ENCODE results near the gene HK1. TPM values are rescaled to one million over a fixed set of nuclear protein-coding genes. Genes with fewer than 3 reads are reported as not detected.

The HK1 gene
- total RNA-seq, 1 experiment from 2014 or later, result 98.8 TPM

- no CpG with 5 or more reads among the region's 5 CpGs for whole genome bisulfite sequencing (ENCODE audit: extremely low coverage, insufficient read length, low lambda C conversion rate)
Measured at GRCh38 chr10:69246036-69246435, 32.3 kb upstream of the HK1 start.

More at GRCh38 chr10:69246036-69246435, 32.3 kb upstream of the HK1 start:
- Histone ChIP-seq H3K9ac (ENCODE audit: extremely low read depth, insufficient read length, low read length) (no peak overlapping the region), H3K23me2 (ENCODE audit: insufficient read length, low read depth, low read length, poor library complexity, severe bottlenecking) (no peaks in the 10 kb centered on the region), H3K79me2 (ENCODE audit: insufficient read depth, low read length) (no peaks in the 10 kb centered on the region), H2BK12ac (ENCODE audit: insufficient read length, low read depth, low read length) (no peak overlapping the region), H4K8ac (replicated peaks; ENCODE audit: insufficient read length, low read depth, low read length) (no peak overlapping the region), H3K27ac (ENCODE audit: insufficient read length, low read depth, low read length) (no peak overlapping the region), H3K56ac (ENCODE audit: insufficient read length, low read depth, low read length) (no peak overlapping the region), H3K4me2 (ENCODE audit: insufficient read depth, insufficient read length, low read length) (no peak overlapping the region), H3K18ac (ENCODE audit: insufficient read length, low read depth, low read length) (no peak overlapping the region), H3K14ac (ENCODE audit: insufficient read depth, low read length) (no peak overlapping the region), H3K4me1 (ENCODE audit: insufficient read depth, low read length) (no peaks in the 10 kb centered on the region), H3K79me1 (ENCODE audit: insufficient read depth, low read depth, low read length, poor library complexity, severe bottlenecking) (no peaks in the 10 kb centered on the region), H4K91ac (ENCODE audit: insufficient read length, low read depth, low read length) (no peak overlapping the region), H3K23ac (ENCODE audit: insufficient read length, low read depth, low read length) (no peak overlapping the region), H3K9me3 (ENCODE audit: control insufficient read depth, low read depth, low read length) (no peaks in the 10 kb centered on the region), H2BK15ac (ENCODE audit: low read depth, low read length) (no peak overlapping the region), H4K20me1 (ENCODE audit: control insufficient read depth, insufficient read depth, insufficient read length) (no peaks in the 10 kb centered on the region), H2AK5ac (ENCODE audit: insufficient read length, low read length) (no peak overlapping the region), H3T11ph (ENCODE audit: low read length) (no peak overlapping the region), H2BK120ac (ENCODE audit: low read depth, low read length, poor library complexity, severe bottlenecking) (no peak overlapping the region), H2AFZ (ENCODE audit: low read length) (no peak overlapping the region), H3K4ac (ENCODE audit: low read depth, low read length) (no peak overlapping the region), H2BK20ac (ENCODE audit: low read depth, low read length, poor library complexity, severe bottlenecking) (no peak overlapping the region), H3K27me3 (ENCODE audit: insufficient read depth, low read length) (no peaks in the 10 kb centered on the region), H4K5ac (ENCODE audit: insufficient read length, low read depth, low read length) (no peak overlapping the region), H2BK5ac (ENCODE audit: insufficient read length, low read length) (no peak overlapping the region)
- no peak for DNase-seq
- H3K27ac Mint-ChIP-seq, result no peak overlapping the region
- H3K4me3 Mint-ChIP-seq, result no peak overlapping the region
- H3K9me3 Mint-ChIP-seq, result peaks cover 0 to 2% of the 10 kb centered on the region in 2 experiments; a peak in 2 of 5 replicates
- TF ChIP-seq CTCF (conservative IDR thresholded peaks at IDR 0.05), result no peak
- H3K27me3 Mint-ChIP-seq (ENCODE audit: low read depth), result peaks cover 1% of the 10 kb centered on the region
- H3K36me3 Mint-ChIP-seq (ENCODE audit: insufficient read depth in 1 of 3, low read depth in 3 of 3), result no peaks in the 10 kb centered on the region
- H3K4me1 Mint-ChIP-seq, result peaks cover 5 to 7% of the 10 kb centered on the region in 2 experiments; a peak in 2 of 4 replicates

Data from H9 (cell line).